ENCODE data around the gene AP2A2.

GRCh38 chr11:901452-902061, 24.1 kb upstream of the AP2A2 start:
- TF ChIP-seq CTCF (IDR thresholded peaks at IDR 0.05) (no peak), EZH2 (IDR thresholded peaks at IDR 0.05; ENCODE audit: borderline replicate concordance, insufficient read depth, low read depth, low read length, poor library complexity, severe bottlenecking) (no peak)

Data from B cell (primary cell).